ENCODE data around the gene LRCOL1.

DNA sequence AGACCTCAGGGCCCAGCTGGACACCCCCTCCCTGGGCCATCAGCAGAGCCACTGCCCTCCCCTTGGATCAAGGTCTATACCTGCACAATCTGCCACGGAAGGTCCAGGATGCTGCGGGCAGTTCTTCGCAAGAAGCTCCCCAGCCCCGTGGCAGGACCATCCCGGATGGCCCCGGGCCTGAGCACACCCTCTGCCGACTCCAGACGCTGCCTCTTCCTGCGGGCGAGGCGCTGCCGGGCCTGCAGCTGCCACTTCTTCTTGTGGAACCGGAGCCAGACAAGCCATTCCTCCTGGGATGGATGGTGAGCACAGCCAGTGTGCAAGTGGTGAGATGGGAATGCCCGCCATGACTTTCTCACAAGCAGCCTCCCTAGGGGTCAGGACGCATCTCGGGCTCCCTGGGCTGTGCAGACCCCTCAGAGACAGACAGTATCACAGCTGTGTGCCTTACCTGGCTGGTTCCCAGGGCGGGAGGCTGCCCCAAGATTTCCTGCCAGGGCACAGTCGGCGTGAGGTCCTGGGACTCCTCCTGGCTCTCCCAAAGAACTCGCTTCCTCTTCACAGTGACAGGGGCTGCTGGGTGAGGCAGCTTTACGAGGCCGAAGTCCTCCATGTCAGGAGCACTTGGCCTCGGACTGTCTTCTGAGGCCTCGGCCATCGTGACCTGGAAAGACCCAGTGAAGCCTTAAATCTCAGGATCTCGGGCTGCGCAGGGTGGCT, 39.0 kb upstream of the LRCOL1 start:
- TF ChIP-seq, protein P1, sequence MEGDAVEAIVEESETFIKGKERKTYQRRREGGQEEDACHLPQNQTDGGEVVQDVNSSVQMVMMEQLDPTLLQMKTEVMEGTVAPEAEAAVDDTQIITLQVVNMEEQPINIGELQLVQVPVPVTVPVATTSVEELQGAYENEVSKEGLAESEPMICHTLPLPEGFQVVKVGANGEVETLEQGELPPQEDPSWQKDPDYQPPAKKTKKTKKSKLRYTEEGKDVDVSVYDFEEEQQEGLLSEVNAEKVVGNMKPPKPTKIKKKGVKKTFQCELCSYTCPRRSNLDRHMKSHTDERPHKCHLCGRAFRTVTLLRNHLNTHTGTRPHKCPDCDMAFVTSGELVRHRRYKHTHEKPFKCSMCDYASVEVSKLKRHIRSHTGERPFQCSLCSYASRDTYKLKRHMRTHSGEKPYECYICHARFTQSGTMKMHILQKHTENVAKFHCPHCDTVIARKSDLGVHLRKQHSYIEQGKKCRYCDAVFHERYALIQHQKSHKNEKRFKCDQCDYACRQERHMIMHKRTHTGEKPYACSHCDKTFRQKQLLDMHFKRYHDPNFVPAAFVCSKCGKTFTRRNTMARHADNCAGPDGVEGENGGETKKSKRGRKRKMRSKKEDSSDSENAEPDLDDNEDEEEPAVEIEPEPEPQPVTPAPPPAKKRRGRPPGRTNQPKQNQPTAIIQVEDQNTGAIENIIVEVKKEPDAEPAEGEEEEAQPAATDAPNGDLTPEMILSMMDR (IDR thresholded peaks at IDR 0.05) = no peak
- TF ChIP-seq POLR2A (IDR thresholded peaks at IDR 0.05) (no peak), EP300 (IDR thresholded peaks at IDR 0.05) (no peak), POLR2AphosphoS5 (IDR thresholded peaks at IDR 0.05) (no peak)
